A673 (cell line): ENCODE measurements around the gene SLC22A23.

Experiments
- CTCF ChIP-seq: fragments of 300-800, 200-600 bp; sonication (generic); conservative IDR thresholded peaks from 2 replicates; pipeline ENCODE4 v1.5.1; 2017; ENCODE audit warnings: low read depth, mild to moderate bottlenecking, antibody characterized with exemption, low read length, moderate library complexity, mixed read lengths
- EZH2 ChIP-seq: fragments of 200-600 bp; sonication (generic); IDR thresholded peaks from 2 replicates; pipeline ENCODE4 v1.6.1; 2017; ENCODE audit warnings: borderline replicate concordance, low read depth, mild to moderate bottlenecking, mixed read lengths, antibody characterized with exemption, low read length; ENCODE audit not compliant: poor library complexity, severe bottlenecking

GRCh38 chr6:3419624-3420272 is 37.1 kb downstream of the SLC22A23 start:
- TF ChIP-seq CTCF (no peak), EZH2 (no peak)
